ENCODE measurements around the gene UNC79.
A peak's percentile ranks its signal among the peaks of the same experiment; 100 is the strongest.

UNC79 gene

DNA sequence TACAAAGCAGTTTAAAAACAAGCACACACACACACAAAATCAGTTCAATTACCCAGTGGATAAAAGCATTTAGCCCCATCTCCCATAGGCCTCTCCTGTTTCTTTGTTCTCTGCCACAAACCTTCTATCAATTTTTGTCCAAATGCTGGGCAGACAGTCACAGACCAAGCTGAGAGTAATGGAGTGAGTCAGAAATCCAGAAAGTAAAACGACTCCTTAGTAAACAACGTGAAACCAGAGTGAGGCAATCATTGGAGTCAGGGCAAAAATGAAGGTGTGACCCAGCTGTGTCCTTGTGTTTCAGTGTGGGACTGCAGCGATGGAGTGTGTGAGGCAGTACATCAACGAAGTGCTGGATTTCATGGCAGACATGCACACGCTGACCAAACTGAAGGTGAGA, 255.5 kb downstream of the UNC79 start:
- no peaks in the 10 kb centered on the region for H3K27me3 ChIP-seq (ENCODE audit: insufficient read depth, low read depth, severe bottlenecking)
- no peak overlapping the region for H3K27ac ChIP-seq
- DNase-seq: no peak

DNA sequence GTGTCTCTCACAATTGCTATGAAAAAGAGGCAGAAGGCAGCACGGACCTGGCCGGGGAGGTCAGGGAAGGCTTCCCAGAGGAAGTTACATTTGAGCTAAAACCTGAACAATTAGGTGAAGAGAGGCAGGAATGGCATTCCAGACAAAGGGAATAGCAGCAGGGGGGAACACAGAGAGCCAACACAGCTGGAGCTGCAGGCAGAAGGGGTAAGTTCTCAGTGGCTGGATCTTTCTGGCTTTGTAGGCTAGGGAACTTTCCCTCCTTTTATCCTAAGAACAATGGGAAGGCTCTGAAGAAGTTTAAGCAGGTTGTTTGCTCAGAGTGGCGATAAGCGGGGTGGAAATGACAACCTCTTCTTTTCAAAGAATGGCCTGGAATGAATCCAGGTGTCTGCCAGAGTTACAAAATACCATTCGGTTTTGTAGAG, 257.5 kb downstream of the UNC79 start:
- no peak overlapping the region for H3K27ac ChIP-seq
- H3K4me3 ChIP-seq (ENCODE audit: low read depth, low read length): no peak overlapping the region
- H3K9me3 ChIP-seq (ENCODE audit: severe bottlenecking): no peaks in the 10 kb centered on the region
- H3K36me3 ChIP-seq: no peaks in the 10 kb centered on the region; the same call in 1 of the 2 replicates
- DNase-seq: no peak
- no peaks in the 10 kb centered on the region for H3K27me3 ChIP-seq (ENCODE audit: insufficient read depth, low read depth, severe bottlenecking)
- TF ChIP-seq, protein P1, sequence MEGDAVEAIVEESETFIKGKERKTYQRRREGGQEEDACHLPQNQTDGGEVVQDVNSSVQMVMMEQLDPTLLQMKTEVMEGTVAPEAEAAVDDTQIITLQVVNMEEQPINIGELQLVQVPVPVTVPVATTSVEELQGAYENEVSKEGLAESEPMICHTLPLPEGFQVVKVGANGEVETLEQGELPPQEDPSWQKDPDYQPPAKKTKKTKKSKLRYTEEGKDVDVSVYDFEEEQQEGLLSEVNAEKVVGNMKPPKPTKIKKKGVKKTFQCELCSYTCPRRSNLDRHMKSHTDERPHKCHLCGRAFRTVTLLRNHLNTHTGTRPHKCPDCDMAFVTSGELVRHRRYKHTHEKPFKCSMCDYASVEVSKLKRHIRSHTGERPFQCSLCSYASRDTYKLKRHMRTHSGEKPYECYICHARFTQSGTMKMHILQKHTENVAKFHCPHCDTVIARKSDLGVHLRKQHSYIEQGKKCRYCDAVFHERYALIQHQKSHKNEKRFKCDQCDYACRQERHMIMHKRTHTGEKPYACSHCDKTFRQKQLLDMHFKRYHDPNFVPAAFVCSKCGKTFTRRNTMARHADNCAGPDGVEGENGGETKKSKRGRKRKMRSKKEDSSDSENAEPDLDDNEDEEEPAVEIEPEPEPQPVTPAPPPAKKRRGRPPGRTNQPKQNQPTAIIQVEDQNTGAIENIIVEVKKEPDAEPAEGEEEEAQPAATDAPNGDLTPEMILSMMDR (IDR thresholded peaks at IDR 0.05; ENCODE audit: low read depth, low read length): no peak

More for the DNA sequence above, 255.5 kb downstream of the UNC79 start:
- Histone ChIP-seq H3K4me3 (ENCODE audit: low read depth, low read length) (no peak overlapping the region), H3K36me3 (no peaks in the 10 kb centered on the region; the same call in 1 of the 2 replicates), H3K9me3 (ENCODE audit: severe bottlenecking) (no peaks in the 10 kb centered on the region)
- TF ChIP-seq, protein P1 (IDR thresholded peaks at IDR 0.05; ENCODE audit: low read depth, low read length): no peak

DNA sequence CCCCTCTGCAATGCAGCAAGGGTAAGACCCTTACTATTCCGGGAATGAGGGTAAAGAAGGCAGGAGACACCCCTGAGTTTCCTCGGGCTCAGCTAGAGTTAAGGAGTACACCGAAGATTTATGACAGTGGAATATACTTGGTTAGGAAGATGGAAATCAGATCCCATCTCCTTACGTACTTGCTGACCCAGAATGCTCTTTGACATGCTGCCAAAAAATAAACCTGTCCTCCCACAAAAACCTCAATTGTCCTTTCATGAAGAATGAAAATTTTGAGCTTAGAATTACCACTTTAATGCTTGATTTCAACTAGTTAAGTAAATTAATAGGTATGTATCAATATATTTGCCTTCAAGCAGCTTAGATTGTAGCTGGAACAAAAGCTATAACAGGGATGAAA, 258.1 kb downstream of the UNC79 start:
- DNase-seq: no peak
- Histone ChIP-seq H3K4me3 (ENCODE audit: low read depth, low read length) (no peak overlapping the region), H3K27me3 (ENCODE audit: insufficient read depth, low read depth, severe bottlenecking) (no peaks in the 10 kb centered on the region), H3K9me3 (ENCODE audit: severe bottlenecking) (no peaks in the 10 kb centered on the region), H3K36me3 (no peaks in the 10 kb centered on the region), H3K27ac (no peak overlapping the region)
- TF ChIP-seq, protein P1 (IDR thresholded peaks at IDR 0.05; ENCODE audit: low read depth, low read length): no peak

DNA sequence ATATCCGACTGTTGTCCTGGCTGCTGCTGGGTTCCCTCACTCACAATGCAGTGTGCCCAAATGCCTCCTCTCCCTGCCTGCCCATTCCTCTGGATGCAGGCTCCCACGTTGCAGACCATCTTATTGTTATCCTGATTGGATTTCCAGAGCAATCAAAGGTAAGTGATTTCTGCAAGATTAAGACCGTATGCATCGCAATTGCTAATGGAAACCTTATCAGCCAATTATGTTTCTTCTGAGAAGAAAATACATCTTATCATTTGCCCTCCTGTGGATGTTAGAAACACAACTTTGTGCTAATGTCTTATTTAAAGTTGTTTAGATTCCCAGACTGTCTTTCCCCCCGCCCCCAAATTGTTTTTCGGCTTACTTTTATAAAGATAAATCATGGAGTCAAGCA, 259.4 kb downstream of the UNC79 start:
- Histone ChIP-seq H3K9me3 (ENCODE audit: severe bottlenecking) (no peaks in the 10 kb centered on the region), H3K27ac (no peak overlapping the region), H3K36me3 (no peaks in the 10 kb centered on the region), H3K4me3 (ENCODE audit: low read depth, low read length) (no peak overlapping the region), H3K27me3 (ENCODE audit: insufficient read depth, low read depth, severe bottlenecking) (no peaks in the 10 kb centered on the region)
- DNase-seq: no peak
- TF ChIP-seq, protein P1 (IDR thresholded peaks at IDR 0.05; ENCODE audit: low read depth, low read length): no peak

DNA sequence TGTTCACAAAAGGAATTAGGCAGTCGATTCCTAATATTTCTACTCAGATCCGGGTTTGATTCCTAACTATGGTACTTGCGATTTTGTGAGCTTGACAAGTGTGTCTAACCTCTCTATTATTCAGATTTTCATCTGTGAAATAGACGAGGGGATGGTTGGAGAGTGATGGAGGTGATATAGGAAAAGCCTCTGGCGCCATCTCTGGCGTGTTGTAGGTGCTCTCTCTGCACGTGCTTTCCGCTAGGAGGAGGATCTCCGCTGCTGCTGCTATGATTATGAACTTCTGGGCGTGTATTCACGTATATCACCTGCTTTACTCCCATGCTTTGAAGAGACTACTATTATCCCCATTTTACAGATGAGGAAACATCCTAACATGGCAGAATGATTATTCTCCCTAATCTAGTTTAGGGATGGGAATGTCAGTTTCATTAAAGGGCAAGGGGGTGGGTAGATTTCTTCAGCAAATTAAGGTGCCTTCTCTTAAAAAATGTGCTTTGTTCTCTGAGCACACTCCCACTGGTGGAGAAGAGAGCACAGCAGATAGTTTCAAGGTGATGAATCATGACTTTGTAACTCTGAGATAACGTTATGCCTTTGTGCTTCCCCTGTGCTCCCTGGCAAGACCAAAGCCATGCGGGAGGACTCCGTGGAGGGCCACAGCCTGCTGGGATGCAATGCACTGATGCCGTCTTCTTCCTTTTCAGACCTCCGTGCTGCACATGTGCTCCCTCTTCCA, 260.5 kb downstream of the UNC79 start:
- no peak for DNase-seq
- TF ChIP-seq, protein P1 (IDR thresholded peaks at IDR 0.05; ENCODE audit: low read depth, low read length): 0 out of 2 replicates have a peak, but pooled peaks have one; percentile 12
- H3K4me3 ChIP-seq (ENCODE audit: low read depth, low read length): no peak overlapping the region
- H3K27ac ChIP-seq: no peak overlapping the region
- H3K36me3 ChIP-seq: no peaks in the 10 kb centered on the region
- H3K9me3 ChIP-seq (ENCODE audit: severe bottlenecking): no peaks in the 10 kb centered on the region
- no peaks in the 10 kb centered on the region for H3K27me3 ChIP-seq (ENCODE audit: insufficient read depth, low read depth, severe bottlenecking)

DNA sequence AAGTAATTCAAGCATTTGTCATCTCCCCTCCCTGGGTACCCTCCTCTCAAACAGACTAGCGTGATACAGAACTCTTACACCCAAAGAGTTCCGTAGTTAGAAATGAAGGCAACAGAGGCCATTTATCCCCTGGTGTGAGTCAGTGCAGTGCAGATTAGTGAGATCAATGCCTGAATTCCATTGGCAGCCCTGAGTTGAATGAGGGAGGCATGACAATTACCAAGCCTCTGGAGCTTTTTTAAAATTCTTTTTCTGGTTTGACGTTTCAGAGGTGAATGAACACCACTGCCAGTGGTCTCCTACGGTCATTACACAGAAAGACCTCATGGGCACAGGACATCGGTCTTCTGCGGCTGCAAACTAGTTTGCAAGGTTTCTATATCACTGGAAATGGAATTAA, 263.2 kb downstream of the UNC79 start:
- H3K27ac ChIP-seq: no peak overlapping the region

More for the DNA sequence above, 263.2 kb downstream of the UNC79 start:
- TF ChIP-seq, protein P1 (IDR thresholded peaks at IDR 0.05; ENCODE audit: low read depth, low read length): no peak
- Histone ChIP-seq H3K9me3 (ENCODE audit: severe bottlenecking) (no peaks in the 10 kb centered on the region), H3K36me3 (no peaks in the 10 kb centered on the region), H3K4me3 (ENCODE audit: low read depth, low read length) (no peak overlapping the region), H3K27me3 (ENCODE audit: insufficient read depth, low read depth, severe bottlenecking) (no peaks in the 10 kb centered on the region)
- DNase-seq: no peak
